Right atrium auricular region (tissue), 2 donors: ENCODE data around the gene CRYGC. TPM values are rescaled to one million over a fixed set of nuclear protein-coding genes. Genes with fewer than 3 reads are reported as not detected.

Source experiments
- DNase-seq: peaks from one replicate; pipeline ENCODE4 v3.0.0-alpha.2; 2019; ENCODE audit warnings: low spot score
- H3K27ac ChIP-seq, 2 donors: fragments of 200-600 bp; sonication (generic); 1 replicate in 1 of 2; 2 replicates in 1 of 2; pipeline ENCODE4 v1.5.1; 2016 to 2019
- H3K27me3 ChIP-seq, 2 donors: fragments of 200-600 bp; sonication (generic); one replicate each; pipeline versions ENCODE4 v1.5.1 to v1.6.0; 2017 to 2019
- H3K36me3 ChIP-seq: fragments of 200-600 bp; sonication (generic); one replicate; pipeline ENCODE4 v1.5.1; 2016
- H3K4me1 ChIP-seq, 2 donors: fragments of 200-600 bp; sonication (generic); one replicate each; pipeline versions ENCODE4 v1.5.1 to v1.6.0; 2017 to 2019
- H3K4me3 ChIP-seq, 2 donors: fragments of 200-600 bp; sonication (generic); 1 replicate in 1 of 2; 2 replicates in 1 of 2; pipeline ENCODE4 v1.5.1; 2017 to 2019; ENCODE audit warnings: mild to moderate bottlenecking in 1 of 2, moderate library complexity in 1 of 2
- H3K9me3 ChIP-seq, 2 donors: fragments of 200-600 bp; sonication (generic); one replicate each; pipeline ENCODE4 v1.5.1; 2019
- total RNA-seq, 2 donors: library from RNA; depleted of rRNA; stranded (reverse); fragments of >200 nt; gene quantifications; one replicate each; pipeline ENCODE4 v1.1.0, GENCODE V29; 2016
- TF ChIP-seq, protein P1 (sequence below), 2 donors: fragments of 200-600 bp; sonication (generic); IDR thresholded peaks; one replicate each; pipeline ENCODE4 v1.5.1; 2019; ENCODE audit warnings: antibody characterized with exemption in 2 of 2

The CRYGC gene
- total RNA-seq, 2 donors from 2014 or later: not detected

DNA sequence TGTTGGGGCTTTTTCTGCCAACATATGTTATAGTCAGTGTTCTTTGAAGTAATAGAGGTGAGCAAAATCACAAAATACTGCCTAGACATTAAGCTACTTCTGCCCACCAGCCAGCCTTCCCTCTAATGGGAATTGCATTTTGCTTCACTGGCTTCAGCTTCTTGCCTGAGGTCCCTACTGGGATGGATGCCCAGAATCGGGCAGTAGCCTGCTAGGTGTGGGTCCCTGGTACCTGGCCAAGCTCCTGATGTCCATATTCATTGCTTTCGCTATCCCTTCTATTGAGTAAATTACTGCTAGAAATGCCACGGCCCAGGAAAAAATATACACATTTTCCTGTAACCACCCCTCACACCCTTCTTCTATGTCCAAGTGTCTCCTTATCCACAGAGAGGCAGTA, 32.3 kb downstream of the CRYGC start:
- DNase-seq: no peak
- TF ChIP-seq, protein P1, sequence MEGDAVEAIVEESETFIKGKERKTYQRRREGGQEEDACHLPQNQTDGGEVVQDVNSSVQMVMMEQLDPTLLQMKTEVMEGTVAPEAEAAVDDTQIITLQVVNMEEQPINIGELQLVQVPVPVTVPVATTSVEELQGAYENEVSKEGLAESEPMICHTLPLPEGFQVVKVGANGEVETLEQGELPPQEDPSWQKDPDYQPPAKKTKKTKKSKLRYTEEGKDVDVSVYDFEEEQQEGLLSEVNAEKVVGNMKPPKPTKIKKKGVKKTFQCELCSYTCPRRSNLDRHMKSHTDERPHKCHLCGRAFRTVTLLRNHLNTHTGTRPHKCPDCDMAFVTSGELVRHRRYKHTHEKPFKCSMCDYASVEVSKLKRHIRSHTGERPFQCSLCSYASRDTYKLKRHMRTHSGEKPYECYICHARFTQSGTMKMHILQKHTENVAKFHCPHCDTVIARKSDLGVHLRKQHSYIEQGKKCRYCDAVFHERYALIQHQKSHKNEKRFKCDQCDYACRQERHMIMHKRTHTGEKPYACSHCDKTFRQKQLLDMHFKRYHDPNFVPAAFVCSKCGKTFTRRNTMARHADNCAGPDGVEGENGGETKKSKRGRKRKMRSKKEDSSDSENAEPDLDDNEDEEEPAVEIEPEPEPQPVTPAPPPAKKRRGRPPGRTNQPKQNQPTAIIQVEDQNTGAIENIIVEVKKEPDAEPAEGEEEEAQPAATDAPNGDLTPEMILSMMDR (IDR thresholded peaks at IDR 0.05): no peak
- no peaks in the 10 kb centered on the region for H3K9me3 ChIP-seq
- no peaks in the 10 kb centered on the region for H3K27me3 ChIP-seq
- H3K4me1 ChIP-seq: peaks cover 0 to 15% of the 10 kb centered on the region in 2 donors
- no peaks in the 10 kb centered on the region for H3K36me3 ChIP-seq
- no peak overlapping the region for H3K4me3 ChIP-seq
- H3K27ac ChIP-seq: peak overlapping the region in 1 of 2 donors; percentile 29

DNA sequence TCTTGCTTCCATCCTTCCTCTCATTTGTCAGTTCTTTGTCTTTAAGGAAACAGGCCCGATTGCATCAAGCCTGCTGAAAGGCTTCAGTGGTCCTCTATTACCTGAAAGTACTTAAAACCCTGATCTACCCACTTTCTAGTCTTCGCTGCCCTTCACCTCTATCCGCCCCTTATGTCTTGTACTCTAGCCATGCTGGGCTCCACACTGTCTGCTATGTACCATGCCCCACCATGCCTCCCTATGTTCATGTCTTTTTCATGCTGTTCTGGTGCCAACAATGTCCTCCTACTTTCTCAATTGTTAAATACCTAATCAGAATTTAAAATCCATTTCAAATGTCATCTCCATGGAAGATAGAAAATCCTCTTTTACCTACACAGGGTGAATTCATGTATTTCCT, 33.5 kb downstream of the CRYGC start:
- Histone ChIP-seq H3K36me3 (no peaks in the 10 kb centered on the region), H3K27me3 (no peaks in the 10 kb centered on the region), H3K27ac (no peak overlapping the region), H3K4me1 (peaks cover 0 to 15% of the 10 kb centered on the region in 2 donors), H3K4me3 (no peak overlapping the region), H3K9me3 (no peaks in the 10 kb centered on the region)
- TF ChIP-seq, protein P1 (IDR thresholded peaks at IDR 0.05): no peak
- DNase-seq: no peak

DNA sequence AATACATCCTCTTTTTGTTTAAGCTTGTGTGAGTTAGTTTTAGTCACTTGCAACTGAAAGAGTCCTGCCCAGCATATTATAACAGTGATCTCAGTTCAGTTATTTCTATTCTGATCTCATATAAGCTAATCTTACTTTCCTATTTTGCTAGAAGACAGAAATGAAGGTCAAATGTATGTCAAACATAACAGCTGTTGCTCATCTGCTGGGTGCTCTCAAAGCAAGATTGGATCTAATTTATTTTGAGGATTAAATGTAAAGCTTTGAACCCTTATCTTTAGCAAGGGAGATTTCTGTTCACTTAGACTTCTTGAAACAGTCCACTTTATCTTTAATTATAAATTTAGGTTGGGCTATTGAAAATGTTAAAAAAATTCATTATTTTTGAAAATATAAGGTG, 36.5 kb downstream of the CRYGC start:
- TF ChIP-seq, protein P1 (IDR thresholded peaks at IDR 0.05): no peak
- H3K4me3 ChIP-seq: no peak overlapping the region
- DNase-seq: no peak
- H3K36me3 ChIP-seq: no peaks in the 10 kb centered on the region
- no peak overlapping the region for H3K27ac ChIP-seq
- no peaks in the 10 kb centered on the region for H3K9me3 ChIP-seq
- H3K27me3 ChIP-seq: no peaks in the 10 kb centered on the region
- H3K4me1 ChIP-seq: peaks cover 0 to 13% of the 10 kb centered on the region in 2 donors

DNA sequence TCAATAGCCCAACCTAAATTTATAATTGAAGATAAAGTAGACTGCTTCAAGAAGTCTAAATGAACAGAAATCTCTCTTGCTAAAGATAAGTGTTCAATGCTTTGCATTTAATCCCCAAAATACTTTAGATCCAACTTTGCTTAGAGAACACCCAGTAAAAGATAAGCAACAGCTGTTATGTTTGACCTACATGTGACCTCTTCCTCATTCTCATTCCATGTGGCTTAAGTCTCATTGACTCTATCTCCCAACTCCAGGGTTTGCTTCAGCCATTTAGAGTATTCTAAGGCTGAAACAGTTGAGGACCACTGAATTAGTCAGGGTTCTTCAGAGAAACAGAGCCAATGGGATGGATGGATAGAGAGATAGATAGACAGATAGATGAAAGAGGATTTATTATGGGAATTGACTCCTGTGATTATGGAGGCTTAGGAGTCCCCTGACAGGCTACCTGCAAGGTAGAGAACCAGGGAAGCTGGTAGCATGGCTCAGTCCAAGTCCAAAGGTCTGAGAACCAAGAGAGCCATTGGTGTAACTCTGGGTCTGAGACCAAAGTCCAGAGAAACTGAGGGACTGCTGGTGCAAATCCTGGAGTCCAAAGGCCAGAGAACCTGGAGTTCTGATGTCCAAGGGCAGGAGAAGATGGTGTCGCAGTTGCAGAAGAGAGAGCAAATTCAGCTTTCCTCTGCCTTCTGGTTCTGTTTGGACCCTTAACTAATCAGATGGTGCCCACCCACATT, 37.4 kb downstream of the CRYGC start:
- H3K4me1 ChIP-seq: peaks cover 0 to 5% of the 10 kb centered on the region in 2 donors
- no peaks in the 10 kb centered on the region for H3K36me3 ChIP-seq
- TF ChIP-seq, protein P1 (IDR thresholded peaks at IDR 0.05): no peak
- H3K4me3 ChIP-seq: no peak overlapping the region
- no peaks in the 10 kb centered on the region for H3K9me3 ChIP-seq
- H3K27ac ChIP-seq: no peak overlapping the region
- no peaks in the 10 kb centered on the region for H3K27me3 ChIP-seq
- DNase-seq: no peak

DNA sequence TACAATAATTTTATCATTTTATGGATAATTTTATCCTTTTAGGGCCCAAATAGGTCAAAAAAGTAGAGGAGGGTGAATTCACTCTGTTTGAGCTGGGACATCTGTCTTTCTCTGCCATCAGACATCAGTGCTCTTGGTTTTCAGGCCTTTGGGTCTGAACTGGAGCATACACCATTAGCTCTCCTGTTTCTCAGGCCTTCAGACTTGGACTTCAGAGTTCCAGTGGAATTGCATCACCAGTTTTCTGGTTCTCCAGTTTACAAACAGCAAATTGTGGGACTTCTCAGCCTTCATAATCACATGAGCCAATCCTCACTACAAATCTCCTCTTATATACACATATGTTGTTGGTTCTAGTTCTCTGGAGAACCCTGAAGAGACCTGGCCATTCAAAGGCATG, 39.2 kb downstream of the CRYGC start:
- Histone ChIP-seq H3K9me3 (no peaks in the 10 kb centered on the region), H3K27ac (no peak overlapping the region), H3K36me3 (no peaks in the 10 kb centered on the region), H3K4me1 (no peaks in the 10 kb centered on the region), H3K27me3 (no peaks in the 10 kb centered on the region), H3K4me3 (no peak overlapping the region)
- TF ChIP-seq, protein P1 (IDR thresholded peaks at IDR 0.05): no peak
- DNase-seq: no peak

DNA sequence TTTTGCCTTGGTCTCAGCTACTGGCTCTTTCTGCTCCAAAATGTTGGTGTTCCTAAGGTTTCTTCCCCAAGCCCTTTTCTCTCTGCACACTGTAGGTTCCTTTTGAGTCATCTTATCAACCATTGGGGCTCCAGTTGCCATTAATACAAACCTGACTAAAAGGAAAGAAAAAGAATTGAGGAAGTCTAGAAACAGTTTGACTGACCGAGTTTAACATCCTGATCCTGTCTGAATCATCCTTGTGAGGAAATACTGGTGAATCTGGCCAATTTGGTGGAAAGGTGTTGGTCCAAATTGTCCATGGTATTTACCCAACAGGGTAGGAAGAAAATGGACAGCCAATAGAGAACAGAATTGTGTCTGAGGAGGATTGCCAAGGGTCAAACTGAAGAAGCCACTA, 43.6 kb downstream of the CRYGC start:
- no peak overlapping the region for H3K4me3 ChIP-seq
- no peak for DNase-seq
- TF ChIP-seq, protein P1 (IDR thresholded peaks at IDR 0.05): no peak

More for the DNA sequence above, 43.6 kb downstream of the CRYGC start:
- Histone ChIP-seq H3K36me3 (no peaks in the 10 kb centered on the region), H3K4me1 (no peaks in the 10 kb centered on the region), H3K27ac (no peak overlapping the region), H3K27me3 (no peaks in the 10 kb centered on the region), H3K9me3 (no peaks in the 10 kb centered on the region)
